M059J (cell line): ENCODE results near the gene PCSK1N. TPM values are rescaled to one million over a fixed set of nuclear protein-coding genes. Genes with fewer than 3 reads are reported as not detected.
"Not testable (repeated sequence)": the region's sequence is repeated elsewhere in the genome, so short reads cannot be mapped to it uniquely, and the experiment has no call there.

ENCODE experiments used
- DNase-seq: peaks from one replicate; pipeline ENCODE4 v3.0.0-alpha.2; 2012; ENCODE audit warnings: low read depth
- total RNA-seq: library from RNA; depleted of rRNA; stranded (reverse); fragments of >200 nt; shearing (Covaris generic); gene quantifications from 2 replicates; pipeline ENCODE4 v1.2.3, GENCODE V29; 2014; rRNA removed

The PCSK1N gene, protein sequence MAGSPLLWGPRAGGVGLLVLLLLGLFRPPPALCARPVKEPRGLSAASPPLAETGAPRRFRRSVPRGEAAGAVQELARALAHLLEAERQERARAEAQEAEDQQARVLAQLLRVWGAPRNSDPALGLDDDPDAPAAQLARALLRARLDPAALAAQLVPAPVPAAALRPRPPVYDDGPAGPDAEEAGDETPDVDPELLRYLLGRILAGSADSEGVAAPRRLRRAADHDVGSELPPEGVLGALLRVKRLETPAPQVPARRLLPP
- 4.1 and 9.0 TPM in 2 replicates for total RNA-seq

DNA sequence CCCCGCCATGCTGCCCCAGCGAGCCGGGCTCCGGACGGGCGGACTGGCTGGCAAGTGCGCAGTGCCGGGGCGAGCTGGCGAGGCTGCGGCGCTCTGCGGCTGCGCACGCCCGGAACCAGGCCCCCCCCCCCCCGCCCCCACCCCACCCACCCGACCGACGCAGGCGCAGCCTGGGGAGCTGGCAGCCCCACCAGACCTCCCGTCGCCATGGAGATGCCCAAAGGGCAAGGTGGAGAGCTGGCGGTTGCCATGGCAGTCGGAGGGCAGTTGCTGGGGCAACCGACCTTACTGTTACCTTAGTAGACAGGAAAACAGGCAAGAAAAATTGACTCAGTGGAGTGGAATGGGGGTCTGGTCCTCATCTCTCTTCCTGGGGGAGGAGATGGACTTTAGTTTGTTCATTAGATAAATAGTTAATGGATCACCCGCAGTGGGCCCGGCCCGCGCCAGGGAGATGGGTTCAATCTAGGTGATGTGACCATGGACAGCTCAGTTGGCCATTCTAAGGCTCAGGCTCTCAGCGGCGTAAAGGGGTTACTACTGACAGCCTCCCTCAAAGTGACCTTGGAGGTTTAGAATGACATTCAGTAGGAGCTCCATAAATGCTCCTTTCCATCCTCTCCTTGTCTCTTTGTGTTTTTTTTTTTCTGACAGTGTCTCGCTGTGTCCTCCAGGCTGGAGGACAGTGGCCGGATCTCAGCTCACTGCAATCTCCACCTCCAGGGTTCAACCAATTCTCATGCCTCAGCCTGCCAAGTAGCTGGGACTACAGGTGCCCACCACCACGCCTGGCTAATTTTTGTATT lies at the start of gene PCSK1N:
Gene PCSK1N, minus strand, starts transcription at position 87 of the 806 bp plus-strand sequence. Its CDS starts 78 bp downstream, at position 9.
- peak; percentile 62 for DNase-seq

DNA sequence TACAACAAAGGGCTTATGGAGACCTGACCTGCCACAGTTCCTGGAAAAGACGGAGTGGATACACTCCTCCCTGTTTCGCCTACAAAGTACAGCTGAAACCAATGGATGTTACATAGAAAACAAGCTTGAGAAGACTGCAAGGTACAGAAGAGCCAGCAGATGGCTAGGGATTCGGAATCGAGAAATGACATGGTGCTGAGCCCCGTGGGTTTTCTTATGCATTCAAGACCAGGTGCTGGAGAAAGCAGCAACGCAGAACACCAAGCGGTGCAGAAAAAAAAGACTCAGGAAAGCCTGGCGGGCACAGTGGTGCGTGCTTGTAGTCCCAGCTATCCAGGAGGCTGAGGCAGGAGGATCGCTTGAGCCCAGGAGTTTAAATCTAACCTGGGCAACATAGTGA lies 48.3 kb upstream of the PCSK1N start:
- no peak for DNase-seq

DNA sequence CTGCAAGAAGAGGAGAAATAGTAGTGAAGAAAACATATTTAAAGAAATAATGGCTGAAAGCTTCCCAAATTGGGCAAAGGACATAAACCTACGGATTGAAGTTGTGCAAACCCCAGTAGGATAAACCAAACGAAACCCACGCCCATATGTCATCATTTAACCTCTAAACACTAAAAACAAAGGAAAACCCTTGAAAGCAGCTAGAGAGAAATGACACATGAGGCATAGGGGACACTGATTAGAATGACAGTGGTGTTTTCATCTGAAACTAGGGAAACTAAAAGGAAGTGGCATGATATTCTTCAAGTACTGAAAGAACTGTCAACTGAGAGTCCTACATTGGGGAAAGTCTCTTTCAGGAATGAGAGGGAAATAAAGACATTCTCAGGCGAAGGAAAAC lies 41.5 kb upstream of the PCSK1N start:
- DNase-seq = not testable (repeated sequence)

DNA sequence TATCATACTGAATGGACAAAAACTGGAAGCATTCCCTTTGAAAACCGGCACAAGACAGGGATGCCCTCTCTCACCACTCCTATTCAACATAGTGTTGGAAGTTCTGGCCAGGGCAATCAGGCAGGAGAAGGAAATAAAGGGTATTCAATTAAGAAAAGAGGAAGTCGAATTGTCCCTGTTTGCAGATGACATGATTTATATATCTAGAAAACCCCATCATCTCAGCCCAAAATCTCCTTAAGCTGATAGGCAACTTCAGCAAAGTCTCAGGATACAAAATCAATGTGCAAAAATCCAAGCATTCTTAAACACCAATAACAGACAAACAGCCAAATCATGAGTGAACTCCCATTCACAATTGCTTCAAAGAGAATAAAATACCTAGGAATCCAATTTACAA lies 36.6 kb upstream of the PCSK1N start:
- DNase-seq = not testable (repeated sequence)

DNA sequence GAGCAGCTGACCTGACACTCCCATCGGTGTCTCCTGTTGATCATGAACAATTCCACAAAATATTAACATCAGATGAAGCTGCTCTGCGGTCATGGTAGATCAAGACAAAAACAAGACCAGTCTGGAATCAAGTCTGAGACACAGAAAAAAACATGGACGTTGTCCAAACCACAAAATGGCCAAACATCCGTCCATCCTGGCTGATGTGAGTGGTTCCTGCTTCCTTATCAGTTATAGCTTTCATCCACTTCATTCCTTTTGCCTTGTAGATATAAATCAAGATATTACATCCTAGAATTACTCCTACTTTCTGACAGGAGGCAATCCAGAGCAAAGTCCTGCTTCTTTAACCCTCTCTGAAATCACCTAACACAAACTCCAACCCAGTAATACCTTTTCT lies 28.8 kb upstream of the PCSK1N start:
- peak; percentile 88 for DNase-seq

DNA sequence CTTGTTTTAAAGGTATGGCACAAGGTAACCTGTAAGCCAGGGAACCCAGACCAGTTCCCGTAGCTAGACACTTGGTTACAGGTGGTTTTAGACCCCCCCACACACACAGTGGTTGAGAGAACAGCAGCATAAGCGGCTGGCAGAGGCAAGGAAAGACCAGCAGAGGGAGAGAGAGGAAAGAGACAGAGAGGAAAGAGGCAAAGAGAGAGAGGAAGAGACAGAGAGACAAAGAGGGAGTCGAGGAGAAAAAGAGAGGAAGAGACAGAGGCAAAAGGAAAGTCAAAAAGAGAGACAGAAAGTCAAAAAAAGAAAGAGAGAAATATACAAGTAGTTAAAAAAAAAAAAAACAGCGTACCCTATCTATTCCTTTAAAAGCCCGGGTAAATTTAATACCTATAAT lies 19.5 kb upstream of the PCSK1N start:
- DNase-seq = peak; percentile 32

DNA sequence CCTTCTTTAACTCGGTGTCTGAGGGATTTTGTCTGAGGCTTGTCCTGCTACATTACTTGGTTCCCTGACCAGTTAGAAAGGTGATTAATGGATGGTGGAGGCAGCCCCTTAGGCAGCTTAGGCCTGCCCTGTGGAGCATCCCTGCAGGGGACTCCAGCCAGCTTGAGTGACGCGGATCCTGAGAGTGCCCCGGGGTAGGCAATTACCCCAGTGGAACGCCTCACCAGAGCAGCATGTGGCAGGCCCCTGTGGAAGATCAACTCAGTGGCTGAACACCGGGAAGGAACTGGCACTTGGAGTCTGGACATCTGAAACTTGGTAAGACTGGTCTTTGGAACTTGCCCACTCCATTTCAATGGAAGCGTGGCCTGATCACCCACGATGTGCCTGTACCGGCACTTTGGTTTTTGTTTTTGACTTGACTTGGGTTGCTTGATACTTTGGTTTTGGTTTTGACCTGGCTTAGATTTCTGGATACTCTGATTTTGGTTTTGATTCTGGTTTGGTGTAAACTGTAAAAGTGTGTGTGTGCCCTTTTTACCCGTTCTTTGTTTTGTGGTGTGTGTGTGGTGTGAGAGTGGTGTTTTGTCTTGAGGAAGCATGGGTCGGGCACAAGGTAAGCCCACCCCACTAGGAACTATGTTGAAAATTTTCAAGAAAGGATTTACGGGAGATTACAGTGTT lies 18.9 kb upstream of the PCSK1N start:
- DNase-seq = not testable (repeated sequence)

DNA sequence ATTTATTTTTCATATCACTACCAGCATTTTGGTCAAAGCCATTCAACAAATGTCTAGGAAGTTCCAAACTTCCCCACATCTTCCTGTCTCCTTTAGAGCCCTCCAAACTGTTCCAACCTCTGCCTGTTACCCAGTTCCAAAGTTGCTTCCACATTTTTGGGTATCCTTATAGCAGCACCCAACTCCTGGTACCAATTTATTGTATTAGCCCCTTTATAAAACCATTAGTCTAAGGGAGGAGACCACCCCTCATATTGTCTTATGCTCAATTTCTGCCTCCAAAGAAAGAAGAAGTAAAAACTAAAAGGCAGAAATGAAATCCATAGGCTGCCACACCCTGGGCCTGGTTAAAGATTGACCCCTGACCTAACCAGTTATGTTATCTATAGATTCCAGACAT lies 18.1 kb upstream of the PCSK1N start:
- not testable (repeated sequence) for DNase-seq

DNA sequence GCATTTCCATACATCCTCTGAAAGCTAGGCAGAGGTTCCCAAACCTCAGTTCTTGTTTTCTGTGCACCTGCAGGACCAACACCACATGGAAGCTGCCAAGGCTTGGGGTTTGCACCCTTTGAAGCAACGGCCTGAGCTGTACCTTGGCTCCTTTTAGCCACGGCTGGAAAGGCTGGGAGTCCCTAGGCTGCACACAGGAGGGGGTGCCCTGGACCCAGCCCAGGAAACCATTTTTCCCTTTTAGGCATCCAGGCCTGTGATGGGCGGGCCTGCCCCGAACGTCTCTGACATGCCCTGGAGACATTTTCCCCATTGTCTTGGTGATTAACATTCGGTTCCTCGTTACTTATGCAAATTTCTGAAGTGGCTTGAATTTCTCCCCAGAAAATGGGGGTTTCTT lies 17.4 kb upstream of the PCSK1N start:
- no peak for DNase-seq

DNA sequence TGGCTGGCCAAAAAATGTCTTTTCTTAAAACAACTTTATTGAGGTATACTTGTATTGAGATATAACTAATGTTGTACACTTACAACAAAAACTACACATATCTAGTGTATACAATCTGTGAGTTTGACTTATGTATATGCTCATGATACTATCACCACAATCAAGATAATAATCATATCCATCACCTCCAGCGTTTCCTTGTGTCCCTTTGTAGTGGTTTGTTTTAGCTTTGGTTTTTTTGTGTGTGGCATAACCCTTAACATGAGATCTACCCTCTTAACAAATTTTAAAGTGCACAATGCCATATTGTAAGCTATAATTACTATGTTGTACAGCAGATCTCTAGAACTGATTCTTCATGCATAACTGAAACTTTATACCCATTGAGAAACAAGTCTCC lies 13.4 kb upstream of the PCSK1N start:
- DNase-seq = no peak

DNA sequence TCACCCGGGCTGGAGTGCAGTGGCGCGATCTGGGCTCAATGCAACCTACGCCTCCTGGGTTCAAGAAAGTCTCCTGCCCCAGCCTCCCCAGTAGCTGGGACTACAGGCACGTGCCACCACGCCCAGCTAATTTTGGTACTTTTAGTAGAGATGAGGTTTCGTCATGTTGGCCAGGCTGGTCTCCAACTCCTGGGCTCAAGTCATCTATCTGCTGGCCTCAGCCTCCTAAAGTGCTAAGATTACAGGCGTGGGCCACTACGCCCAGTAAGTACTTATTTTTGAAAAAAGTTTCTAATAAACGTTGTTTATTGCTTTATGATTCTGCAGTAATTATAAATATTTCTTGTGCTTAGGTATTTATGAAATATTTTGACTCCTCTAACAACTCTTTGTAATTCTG lies 4.3 kb upstream of the PCSK1N start:
- DNase-seq = no peak

DNA sequence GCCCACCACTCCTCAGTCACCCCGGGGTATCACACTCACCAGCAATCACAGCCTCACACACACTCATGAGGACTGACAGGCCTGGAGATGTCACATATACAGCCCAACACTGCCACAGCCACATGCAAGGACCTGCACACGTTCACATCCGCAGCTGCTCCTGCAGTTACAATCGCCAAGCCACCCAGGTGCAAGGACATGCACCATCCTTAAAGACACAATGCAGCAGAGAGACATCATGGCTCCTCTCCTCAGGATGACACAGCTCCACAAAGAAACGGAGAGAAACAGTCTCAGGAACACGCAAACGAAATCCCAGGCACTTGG lies 1.1 kb downstream of the PCSK1N start:
- peak; percentile 3 for DNase-seq

DNA sequence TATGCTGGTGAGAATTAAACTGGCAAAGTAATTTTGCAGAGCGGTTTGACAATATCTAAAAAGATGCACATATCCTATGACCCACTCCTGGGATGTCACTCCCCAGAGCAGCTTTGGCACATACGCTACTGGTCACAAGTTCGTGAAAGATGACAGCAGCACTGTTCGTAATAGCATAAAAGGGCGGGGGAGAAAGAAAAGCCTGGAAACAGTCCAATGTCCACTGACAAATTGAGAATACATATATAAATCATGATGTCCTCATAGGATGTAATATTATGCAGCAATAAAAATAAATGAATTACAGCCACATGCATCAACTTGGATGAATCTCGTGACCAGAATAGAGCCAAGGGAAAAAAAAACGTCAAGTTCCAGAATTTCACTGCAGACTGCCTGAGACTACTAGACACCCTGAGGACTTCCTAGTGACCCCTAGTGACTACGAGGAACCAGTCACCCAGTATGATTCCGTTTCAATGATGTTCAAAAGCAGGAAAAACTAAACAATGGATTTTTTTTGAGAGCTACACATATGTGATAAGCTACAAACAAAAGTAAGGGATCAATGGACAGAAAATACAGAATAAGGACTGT lies 1.8 kb downstream of the PCSK1N start:
- DNase-seq = peak; percentile 6

DNA sequence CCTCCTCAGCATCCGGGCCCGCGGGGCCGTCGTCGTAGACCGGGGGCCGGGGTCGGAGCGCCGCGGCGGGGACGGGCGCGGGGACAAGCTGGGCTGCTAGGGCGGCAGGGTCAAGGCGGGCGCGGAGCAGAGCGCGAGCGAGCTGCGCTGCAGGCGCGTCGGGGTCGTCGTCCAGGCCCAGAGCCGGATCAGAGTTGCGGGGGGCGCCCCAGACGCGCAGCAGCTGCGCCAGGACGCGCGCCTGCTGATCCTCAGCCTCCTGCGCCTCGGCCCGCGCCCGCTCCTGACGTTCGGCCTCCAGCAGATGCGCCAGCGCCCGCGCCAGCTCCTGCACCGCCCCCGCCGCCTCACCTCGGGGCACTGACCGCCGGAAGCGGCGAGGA lies 3.5 kb downstream of the PCSK1N start:
- no peak for DNase-seq

DNA sequence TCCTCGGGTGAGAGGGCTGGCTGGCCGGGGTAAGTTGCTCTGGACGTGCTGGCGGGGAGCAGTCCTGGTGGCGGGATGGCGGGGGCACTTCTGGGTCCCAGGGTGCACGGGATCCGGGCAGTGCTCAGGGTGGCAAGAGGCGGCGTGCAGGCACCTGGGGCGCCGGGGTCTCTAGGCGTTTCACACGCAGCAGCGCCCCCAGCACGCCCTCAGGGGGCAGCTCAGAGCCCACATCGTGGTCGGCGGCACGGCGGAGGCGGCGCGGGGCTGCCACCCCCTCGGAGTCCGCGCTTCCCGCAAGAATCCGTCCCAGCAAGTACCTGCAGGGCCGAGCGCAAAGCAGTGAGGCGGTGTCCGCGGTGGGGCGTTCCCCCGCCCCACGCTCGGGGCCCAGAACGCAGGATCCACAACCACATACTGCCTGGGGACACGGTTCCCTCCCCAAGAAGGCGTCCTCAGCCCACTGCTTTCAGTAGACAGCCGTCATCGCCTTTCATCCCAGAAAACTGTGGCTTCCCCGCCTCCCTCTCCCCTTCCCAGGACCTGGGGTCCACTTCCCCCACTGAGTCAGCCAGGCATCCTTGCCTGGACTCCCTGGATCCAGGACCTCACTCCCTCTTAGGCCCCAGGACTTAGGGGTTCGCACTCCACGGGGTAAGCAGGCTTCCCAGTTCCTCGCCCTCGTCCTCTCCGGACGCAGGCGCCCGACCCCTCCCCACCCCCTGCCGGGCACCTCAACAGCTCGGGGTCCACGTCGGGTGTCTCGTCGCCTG lies 4.1 kb downstream of the PCSK1N start:
- no peak for DNase-seq

DNA sequence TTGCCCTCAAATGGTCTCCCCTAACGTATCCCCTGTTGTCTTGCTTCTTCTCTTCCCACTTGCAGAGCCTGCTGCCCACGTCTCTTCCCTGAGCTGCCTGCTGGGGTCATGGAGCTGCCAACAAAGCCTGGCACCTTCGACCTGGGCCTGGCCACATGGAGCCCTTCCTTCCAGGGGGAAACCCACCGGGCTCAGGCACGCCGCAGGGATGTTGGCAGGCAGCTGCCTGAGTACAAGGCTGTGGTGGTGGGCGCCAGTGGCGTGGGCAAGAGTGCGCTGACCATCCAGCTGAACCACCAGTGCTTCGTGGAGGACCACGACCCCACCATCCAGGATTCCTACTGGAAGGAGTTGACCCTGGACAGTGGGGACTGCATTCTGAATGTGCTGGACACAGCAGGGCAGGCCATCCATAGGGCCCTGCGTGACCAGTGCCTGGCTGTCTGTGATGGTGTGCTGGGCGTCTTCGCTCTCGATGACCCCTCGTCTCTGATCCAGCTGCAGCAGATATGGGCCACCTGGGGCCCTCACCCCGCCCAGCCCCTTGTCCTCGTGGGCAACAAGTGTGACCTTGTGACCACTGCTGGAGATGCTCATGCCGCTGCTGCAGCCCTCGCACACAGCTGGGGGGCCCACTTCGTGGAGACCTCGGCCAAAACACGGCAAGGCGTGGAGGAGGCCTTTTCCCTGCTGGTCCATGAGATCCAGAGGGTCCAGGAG lies 6.2 kb downstream of the PCSK1N start:
- no peak for DNase-seq

DNA sequence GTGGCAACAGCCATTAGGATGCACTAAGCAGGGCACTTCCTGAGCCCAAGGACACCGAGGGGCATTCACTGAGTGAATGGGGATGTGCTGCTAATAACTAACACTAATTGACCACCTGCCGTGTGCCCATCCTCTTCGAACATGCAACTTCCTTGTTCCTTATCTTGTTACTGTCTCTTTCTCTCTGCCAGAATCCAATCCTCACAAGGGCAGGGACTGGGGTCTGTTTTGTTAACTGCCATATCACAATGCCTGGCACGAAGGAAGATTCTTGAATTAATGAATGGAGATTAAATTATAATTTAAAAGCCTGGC lies 7.8 kb downstream of the PCSK1N start:
- no peak for DNase-seq

DNA sequence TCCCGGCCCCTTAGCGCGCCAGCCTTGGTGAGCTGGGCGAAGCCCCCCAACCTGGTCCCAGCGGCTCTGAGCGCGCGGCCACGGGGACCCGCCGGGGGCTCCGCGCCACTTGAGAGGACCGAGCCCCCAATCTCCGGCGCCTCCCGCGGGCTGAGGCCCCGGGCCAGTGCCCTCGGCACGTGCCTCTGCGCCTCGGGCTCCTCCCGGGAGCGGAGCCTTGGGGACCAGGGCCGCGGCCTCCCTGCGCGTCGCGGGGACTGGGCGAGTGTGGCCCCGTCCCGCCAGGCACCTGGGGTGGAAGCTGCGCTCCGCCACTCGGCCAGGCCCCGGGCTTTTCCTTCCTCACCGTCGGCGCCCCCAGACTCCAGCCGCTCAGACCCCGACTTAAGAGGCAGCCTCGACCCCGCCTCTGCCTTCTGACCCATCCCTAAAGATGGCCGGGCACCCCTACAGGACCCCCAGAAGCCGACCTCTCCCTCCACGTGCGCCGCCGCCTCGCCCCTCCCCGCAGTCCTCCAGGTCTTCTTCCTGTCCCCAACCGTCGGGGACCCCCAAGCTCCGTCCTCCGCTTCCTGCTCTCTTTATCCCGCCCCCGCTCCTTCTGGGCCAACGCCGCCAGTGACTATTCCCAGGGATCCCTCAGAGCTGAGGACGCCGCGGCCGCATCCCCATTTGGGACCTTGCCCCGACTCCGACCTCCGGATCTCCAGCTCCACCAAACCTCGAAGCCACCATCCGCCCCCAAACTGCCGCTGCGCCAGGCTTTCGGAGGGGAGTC lies 8.3 kb downstream of the PCSK1N start:
- no peak for DNase-seq

DNA sequence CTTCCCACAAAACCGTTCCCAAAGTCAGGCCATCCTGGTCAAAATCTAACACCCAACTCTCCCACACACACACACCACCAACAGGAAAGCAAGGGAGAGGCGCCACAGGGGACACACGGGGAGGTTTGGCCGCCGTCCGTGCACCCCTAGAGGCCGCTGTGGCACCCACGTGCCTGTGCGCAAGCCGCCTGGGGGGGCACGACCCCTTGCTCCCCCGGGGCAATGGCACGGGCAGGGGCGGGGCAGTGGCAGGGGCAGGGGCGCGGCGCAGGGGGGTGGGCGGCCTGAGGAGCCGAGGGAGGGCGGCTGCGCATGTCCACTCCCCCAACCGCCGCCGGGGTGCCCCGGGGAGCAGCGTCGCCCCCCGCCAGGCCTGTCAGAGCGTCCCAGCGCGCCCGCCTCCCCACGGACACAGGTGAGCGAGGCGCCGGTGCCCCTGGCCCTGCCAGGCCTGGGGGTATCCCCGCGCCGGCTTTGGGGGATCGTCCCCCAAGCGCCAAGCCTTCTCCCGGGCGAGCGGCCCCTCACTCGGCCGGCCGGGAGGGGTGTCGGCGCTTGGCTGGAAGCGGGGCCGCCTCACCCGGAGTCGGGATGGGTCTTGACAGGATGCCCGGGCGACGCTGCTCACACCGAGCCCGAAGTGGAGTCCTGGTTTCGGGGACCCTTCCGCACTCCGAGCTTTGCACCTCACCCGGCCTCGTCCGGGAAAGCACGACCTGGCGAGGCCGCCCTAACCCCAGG lies 9.1 kb downstream of the PCSK1N start, which contains the start of gene ERAS:
Gene ERAS, plus strand, starts transcription at position 379 of the 741 bp plus-strand sequence. CDS start 2,611 bp downstream, outside the sequence.
- DNase-seq = no peak

DNA sequence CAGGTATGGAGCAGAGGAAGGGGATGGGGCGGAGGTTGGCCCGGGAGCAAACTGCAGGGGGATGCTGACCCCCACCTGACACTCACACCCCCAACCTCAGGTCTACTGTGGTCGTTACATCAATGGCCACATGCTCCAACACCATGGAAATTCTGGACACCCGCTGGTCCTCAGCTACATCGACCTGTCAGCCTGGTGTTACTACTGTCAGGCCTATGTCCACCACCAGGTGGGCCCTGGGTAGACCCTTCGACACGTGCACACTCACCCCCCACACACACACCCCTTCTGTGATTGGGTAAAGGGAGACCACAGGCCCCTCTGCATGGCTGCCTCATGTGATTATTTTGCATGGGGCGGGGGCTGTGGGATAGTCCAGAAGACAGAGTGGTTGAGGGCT lies 11.3 kb downstream of the PCSK1N start:
- DNase-seq = no peak
